IPS-NIHi11 (cell line): ENCODE data around the gene GLCCI1.
A peak's percentile ranks its signal among the peaks of the same experiment; 100 is the strongest.
"Not testable (repeated sequence)": the region's sequence is repeated elsewhere in the genome, so short reads cannot be mapped to it uniquely, and the experiment has no call there.

Experiments used
- DNase-seq: peaks from one replicate; pipeline ENCODE4 v3.0.0; 2012; ENCODE audit warnings: mixed read lengths, low spot score

Gene GLCCI1

DNA sequence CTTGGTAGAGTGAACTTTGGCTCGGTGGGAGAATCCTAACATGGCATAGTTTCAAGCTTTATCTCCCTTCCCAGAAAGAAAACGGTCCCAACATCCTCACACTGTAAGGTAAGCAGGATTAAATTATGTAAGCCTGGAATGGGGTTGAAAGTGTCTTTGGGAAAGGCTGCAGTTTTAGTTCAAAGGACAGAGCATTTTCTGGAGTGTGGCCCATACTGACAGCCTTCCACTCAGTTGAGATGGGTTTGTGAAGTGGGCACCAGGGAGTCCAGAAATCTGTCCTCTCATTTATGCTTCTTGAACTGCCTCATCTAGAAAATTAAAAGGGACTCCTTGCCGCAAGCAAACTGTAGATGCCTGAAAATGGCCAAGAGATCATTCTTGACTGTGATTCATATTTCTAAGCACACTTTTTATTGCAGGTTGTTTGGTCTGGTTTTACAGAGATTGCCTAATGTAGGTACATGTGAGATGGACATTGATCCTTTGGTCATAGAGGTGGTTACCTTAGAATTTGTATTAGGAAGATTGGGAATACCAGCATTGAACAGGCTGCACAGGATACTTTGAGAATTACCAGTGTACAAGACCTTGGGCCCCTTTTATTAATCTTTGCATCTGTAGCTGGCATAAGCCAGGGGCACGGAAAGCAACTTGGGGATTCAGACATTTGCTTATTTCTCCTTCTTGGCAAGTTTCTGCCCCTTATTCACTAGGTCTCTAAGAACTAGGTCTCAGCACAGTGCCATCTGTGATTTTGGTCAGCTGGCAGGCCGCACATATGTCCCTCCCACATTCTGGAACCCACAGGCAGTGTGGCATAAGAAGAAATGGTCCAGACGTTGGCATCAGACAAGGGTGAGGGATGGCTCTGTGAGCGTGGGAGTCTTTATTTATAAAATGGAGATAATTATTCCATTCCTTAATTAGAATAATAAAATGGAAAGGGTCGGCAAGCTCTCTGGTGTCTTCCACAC is 125.9 kb downstream of the GLCCI1 start:
- no peak for DNase-seq

DNA sequence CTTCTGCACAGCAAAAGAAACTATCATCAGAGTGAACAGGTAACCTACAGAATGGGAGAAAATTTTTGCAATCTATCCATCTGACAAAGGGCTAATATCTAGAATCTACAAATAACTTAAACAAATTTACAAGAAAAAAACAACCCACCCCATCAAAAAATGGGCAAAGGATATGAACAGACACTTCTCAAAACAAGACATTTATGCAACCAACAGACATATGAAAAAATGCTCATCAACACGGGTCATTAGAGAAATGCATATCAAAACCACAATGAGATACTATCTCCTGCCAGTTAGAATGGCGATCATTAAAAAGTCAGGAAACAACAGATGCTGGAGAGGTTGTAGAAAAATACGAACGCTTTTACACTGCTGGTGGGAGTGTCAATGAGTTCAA is 132.7 kb downstream of the GLCCI1 start:
- not testable (repeated sequence) for DNase-seq

DNA sequence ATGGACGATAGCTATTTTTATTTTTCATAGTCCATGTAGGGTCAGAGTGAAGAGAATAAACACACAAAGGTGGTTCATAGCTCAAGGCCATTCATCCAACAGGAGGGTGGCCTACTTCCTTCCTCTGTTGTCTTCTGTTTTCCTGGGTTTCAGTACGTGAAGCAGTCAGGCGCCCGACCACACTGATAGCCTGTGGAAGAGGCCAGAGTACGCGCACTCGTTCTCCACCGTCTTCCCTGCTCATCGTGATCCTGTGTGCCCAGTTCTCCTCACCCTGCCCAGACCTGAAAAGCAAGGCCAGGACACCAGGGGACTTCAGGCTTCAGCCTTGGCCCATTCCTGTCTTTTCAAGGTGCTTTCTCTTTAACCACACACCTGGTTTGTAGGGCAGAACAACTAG is 134.7 kb downstream of the GLCCI1 start:
- no peak for DNase-seq

DNA sequence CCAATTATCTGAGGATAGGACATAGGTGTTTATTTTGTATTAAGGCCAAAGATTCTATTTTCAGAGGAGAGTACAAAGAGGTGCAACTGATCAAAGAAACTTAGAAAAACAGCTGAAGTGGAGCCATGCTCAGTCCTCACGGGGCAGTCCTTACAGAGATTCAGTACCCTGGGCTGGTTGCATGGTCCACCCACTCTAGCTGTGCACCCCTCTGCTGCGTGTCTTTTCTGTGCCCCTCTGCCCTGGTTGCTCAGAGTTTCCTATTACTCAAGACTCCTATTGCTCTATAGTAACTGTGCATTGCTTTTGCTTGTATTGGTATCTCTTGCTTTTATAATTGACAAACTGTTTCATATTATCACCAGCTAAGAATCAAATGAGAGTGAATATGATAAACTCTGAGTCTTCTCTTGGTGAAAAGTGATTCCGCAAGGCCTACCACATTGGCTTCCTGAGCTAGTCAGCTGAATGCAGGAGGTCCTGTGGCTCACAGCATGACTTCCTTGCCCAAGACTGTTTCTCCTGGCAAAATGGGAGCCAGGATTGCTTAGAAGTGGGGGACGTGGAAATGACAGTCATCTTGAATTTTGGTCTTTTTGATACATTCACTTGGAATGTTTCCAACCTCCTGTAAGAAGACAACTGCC is 137.0 kb downstream of the GLCCI1 start:
- no peak for DNase-seq

DNA sequence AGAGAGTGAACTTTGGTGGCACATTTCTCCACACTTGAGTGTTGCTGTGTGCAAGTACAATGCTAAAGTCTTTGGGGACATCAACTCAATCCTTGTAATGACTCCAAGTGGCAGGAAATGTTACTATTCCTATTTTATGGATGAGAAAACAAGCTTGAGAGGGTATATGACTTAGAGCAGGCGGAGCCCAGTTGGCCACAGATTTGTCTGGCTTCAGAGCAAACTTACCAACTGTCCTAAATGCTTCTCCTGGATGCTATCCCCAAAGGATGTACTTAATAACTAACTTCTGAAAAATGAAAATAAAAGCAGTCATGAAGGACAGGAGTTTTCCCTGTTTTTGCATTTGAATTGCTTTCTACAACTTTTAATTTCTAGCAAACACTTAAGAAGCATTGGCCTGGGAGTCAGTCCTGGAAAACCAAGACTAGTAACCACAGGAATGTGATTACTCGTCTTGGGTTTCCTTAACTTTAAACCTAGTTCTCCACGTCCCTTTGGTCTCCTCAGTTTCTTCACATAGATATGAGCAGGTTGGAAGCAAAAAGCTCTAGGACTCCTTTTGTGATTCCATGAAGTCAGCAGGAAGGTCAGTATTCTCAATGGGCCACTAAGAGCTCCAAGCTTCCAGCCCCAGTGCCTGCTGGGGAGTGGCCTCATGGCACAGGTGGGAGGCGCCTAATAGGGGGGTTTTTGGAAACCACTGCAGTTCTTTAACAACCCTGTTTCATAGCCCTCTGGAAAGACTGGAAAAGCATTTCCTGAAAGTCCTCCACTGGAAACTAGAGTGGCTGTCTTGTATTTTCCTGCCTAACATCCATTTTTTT is 140.8 kb downstream of the GLCCI1 start:
- DNase-seq: no peak

DNA sequence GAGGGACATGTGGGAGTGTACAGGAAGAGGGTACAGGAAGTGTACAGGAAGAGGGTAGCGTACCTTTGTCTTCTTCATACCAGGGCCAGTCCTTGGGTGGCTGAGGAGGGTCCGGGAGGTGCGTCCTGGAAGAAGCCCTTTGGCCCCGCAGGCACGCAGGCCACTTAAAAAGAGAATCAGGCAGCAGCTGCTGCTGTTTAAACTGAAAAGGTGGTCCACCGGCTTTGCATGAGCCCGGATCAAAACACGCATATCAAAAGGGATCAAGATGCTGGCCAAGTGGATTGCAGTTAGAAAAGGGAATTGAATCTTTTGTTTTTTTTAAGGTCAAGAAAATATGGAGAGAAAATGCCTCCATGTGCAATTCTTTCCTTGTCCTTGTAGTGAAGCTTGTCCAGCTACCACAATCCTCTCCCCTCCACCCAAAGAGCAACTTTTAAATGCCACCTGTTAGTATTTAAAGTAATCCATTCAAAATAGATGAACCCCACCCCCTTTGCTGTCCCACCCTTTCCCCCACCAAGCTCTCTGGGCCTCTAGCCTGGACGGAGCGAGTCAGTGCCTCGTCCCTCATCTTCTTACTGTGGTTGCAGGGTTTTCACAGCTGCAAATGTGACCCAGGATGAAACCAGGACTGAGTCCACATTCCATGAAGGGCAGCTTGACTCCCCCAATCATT is 142.8 kb downstream of the GLCCI1 start:
- DNase-seq: peak; percentile 40

DNA sequence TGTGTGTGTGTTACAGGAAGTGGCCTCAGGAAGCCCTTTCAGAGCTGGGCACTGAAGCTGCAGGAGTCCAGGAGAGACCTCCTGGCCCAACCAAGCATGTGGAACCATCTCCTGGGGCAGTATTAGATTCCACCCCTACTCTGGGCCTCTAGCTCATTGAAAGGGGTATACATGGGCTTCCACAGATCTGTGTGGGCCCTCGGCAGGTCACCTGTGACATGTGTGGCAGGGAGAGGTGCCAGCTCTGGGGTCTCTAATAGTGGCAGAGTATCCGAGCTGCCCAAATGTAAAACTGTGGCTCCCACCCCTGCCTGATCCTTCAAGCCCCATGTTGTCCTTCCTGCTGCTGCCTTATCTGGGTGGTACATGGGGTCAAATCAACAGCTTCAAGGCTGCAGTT is 144.1 kb downstream of the GLCCI1 start:
- DNase-seq: no peak

DNA sequence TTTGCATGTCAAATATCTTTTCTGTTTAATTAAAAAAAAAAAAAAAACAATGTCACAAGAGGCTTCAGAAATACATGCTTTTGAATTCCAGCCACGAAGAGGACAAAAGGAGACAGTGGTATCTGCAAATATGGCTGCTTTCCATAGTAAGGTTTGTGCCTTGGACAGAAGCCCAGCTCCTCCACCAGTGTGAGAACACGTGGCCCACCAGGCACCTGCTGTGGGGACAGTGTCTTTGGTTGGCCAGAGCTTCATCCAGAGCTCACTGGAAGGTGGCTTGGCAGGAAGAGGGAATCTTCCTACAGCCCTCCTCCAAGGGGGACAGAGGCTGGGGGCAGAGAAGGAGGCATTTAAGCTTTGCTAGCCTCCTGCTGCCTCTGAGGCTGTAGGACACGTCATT is 144.6 kb downstream of the GLCCI1 start:
- DNase-seq: no peak

DNA sequence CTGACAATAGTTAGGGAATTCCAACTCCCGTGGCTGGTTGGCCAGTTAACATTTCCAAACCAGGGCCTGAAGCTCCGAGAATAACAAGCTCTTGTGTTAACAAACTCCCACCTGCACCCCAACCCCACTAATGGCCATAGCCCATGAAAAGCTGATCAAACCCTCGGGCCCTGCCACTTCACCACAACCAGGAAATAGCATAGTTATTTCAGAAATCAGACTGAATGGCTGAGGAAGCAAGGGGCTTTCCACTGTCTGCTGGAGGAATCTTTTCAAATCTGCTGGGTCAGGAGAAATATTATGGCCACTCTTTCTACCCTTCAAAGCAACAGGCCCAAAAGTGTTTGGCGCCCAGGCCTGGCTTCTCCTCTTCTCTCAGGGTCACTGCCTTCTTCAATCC is 145.6 kb downstream of the GLCCI1 start:
- DNase-seq: no peak

DNA sequence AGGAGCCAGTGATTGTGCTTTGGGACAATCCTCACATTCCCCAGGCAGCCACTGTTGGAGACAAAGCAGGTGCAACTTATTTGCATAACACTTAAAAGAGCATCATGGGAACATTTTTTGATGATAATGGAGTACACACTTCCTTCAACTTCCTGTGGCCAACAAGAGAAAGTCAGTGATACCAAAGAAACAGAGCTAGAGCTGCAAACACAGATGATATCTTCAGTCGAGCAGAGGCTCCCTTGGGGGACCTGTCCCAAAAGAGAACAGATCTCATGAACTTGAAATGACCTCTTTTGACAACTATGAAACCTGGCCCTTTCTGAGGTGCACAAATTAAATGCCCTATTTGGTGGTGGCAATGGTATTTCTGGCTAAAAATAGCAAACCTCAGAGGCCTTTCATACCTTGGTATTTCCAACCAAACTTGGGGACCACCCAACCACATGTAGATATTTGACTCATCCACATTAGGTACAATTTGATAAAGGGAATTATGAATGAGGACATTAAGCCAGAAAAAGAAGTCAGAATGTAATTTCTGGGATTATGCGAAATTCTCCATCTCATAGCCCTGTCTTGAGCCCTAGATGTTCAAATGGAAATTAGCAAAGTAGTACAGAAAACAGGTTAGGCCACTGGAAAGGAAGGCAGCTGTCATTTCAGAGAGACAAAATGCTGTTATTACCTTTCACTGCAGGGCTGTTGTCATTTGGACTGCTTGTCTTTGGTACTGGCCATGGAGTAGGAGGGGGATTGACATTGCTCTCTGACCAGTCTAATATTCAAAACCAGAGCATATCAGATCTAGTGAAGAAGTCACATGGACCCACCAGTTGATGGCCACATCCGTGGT is 147.2 kb downstream of the GLCCI1 start:
- no peak for DNase-seq

DNA sequence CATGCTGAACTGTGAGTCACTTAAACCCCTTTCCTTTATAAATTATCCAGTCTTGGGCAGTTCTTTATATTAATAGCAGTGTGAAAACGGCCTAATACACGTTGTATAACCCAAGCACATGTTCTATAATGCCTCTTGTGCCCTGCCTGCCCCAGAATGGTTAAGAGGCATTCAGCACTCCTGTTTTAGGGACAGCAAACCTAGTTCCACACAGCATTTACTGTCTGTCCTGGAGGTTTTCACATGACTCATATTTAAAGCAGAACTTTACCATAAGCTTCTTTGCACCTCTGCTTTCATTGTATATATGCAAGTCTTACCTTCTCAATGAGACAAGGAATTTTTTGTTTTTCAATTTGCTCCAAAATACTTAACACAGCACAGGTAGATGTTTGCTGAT is 148.6 kb downstream of the GLCCI1 start:
- DNase-seq: no peak

DNA sequence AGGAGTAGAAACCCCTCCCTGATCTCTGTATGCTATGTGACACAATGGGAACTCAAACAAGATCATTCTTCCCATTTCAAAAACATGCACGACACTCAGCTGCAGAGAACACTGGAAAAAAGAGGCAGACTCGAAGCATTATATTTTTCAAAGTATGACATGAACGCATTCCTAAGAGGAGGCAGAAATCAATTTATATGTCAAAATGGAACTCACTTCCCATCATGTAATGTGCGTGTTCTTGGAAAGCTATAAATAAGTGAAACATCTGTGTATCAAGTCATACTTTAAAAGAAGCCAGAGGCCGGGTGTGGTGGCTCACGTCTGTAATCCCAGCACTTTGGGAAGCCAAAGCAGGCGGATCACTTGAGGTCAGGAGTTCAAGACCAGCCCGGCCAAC is 150.7 kb downstream of the GLCCI1 start:
- DNase-seq: no peak

DNA sequence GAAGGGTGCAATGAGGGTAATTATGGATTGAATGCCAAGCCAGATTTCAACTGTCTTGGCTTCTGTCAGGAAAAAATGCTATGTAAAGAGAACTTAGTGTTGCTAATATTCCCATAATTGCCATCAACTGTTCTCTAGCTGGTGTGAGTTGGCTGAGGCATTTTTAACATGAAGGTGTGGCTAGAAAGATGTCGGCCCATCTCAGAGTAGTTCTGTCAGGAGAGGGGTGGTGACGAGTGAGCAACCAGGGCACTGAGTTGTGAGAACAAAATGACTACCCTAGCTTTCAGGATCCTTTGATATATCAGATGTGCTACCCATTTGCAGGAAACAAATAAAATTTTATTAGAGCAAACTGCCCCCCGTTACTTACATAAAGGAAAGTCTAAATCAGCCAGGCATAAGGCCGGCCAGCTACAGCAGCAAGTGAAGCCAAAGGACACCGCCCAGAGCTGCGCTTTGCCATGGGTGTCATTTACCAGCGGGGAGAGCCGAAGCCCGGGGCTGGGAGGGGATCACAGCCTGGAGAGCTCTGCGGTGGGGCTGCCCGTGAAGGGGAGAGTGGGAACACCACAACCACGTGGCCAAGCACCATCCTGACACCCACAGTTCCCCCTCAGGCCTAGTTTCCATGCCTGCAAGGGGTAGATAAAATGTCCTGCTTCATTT is 151.9 kb downstream of the GLCCI1 start:
- no peak for DNase-seq

DNA sequence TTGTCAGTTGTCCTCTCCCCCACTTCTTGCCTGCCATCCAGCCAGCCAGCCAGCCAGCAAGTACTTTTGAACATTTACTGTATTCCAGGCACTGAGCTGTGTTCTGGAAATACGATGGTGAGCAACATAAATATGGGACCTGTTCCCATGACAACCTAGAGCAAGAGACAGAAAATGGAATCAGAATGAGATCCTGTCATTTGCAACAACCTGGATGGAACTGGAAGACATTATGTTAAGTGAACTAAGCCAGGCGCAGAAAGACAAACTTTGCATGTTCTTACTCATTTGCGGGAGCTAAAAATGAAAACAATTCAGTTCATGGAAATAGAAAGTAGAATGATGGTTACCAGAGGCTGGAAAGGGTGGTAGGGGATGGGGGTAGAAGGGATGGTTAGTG is 152.6 kb downstream of the GLCCI1 start:
- no peak for DNase-seq

DNA sequence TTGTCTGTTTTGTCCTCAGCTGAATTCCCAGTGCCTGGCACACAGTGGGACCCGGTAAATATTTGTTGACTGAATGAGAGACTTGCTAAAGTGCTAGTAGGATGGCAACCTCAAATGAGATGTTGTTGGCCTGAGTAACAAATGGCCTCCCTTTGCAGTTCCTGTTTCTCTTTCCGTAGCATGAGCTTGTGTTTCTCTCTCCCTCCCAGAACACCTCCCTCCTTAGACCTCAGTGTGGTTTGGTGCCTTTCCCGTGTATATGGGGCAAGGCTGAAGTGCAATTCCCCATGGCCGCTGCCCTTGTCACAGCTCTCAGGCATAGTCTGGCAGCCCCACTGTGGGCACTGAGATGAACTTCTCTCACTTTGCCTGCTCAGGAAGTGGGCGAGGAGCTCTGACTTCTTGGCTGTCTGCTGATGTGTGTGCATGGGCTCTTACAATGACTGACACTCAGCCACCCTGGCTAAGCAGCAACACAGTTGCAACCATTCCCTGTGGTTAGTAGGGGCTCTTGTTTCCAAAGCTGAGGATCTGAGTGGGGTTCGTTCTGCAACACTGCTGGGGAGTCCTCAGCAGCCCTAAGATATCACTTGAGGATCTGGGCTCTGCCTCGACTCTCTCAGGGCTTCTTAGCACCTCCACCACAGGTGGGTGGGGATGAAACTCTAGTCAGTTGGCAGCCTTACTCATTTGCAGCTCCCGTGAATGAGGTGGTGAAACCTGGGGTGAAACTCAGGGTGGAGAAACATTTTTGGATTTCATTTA is 157.3 kb downstream of the GLCCI1 start:
- no peak for DNase-seq

DNA sequence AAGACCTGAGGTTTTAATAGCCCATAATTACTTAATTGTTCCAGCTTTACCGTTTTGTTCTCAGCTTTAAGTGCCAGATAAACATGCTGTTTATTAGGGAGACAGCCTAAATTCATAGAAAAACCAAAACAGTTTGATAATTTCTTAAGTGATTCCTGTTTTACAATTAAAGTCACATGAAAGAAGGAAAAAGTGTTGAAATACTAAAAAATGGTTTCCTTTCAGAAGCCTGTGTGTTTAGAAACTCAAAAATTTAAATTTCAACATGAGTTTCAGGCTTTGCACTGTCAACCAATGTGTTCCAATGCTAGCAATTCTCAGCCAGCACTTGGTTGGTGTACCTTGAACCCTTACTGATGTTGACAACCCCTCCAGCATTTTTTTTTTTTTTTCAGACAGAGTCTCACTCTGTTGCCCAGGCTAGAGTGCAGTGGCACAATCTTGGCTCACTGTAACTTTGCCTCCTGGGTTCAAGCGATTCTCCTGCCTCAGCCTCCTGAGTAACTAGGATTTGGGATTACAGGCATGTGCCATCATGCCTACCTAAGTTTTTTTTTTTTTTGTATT is 158.1 kb downstream of the GLCCI1 start:
- no peak for DNase-seq

DNA sequence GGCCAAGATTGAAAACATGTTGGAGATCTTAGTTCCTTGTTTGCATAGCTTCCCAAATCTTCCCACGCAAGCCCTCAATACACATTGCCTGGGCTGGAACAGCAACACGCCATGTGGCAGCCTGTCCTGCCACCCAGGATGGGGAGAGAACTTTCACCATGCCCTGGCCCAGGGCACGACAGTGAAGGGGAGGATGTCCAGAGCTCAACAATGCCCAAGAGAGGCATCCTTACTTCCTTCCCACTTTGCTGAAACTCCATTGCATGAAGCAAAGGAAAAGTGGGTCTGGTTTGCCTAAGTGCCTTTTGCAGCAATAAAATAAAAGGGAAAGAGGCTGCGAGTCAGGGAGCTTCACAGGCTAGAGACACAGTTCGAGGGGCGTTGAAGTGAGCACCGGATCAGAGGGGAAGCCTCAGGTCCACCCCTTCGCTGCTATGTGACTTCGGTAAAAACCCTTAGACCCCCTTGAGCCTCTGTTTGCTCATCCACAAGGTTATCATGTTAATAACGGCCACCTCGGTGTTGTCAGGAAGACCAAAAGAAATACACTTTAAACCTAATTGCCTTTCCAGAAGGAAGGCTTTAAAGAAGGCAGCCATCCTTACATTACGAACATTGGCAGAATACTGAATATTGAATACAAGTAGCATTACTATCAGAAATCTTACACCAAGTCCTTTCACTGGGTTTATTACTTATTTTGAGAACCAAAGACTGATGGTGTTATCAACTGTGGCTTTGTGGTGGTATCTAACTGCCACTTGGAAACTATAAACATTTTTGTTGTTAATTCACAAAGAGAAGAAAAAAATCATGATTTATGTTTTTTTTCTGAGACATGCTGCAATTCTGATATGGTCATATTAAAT is 160.1 kb downstream of the GLCCI1 start:
- no peak for DNase-seq

DNA sequence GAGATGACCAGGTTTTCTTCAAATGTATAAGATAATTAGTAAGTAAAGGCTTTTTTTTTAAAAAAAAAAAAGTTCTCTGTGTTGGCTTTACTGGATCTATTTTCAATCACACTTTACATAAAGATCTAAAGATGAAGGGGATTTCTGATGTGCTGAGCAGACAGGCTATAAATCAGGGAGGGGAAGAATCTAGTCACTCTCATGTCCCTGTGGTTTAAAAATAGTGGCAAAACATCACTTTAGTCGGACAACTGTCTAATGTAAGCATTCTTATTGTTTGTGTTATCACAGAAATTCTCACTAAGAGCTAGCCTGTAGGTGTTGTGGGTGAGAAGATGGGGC is 160.7 kb downstream of the GLCCI1 start:
- no peak for DNase-seq

DNA sequence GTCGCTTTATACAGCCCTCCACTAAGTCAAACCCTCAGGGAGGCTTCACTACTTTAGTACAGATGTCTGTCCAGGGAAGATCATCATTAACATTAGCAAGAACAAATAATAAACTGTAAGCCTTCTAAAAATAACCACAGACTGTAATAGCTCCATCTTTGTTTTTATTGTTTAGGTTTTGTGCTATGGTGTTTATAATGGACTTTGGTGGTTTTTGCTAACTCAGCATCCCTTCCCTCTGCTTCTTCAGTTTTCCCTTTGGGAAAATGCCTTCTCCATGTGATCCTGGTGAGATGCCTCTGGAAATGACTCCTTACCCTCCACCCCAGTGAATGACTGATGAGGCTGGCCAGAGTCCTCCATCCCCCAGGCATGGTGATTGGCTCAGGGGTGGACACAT is 162.1 kb downstream of the GLCCI1 start:
- no peak for DNase-seq
